Activated naive CD4-positive, alpha-beta T cell treated with anti-CD3 and anti-CD28 coated beads, Interleukin-2, amount 50 U/mL, for 24 hours (primary cell): ENCODE results near the gene TMEM240.

Experiments used
- H3K27ac Mint-ChIP-seq: one replicate; pipeline ENCODE4 v1.8.0; 2021; ENCODE audit warnings: mild to moderate bottlenecking, mixed read lengths
- H3K27me3 Mint-ChIP-seq: one replicate; pipeline ENCODE4 v1.8.0; 2021; ENCODE audit warnings: mixed read lengths
- H3K36me3 Mint-ChIP-seq: one replicate; pipeline ENCODE4 v1.8.0; 2021; ENCODE audit warnings: mixed read lengths
- H3K4me1 Mint-ChIP-seq: one replicate; pipeline ENCODE4 v1.8.0; 2021; ENCODE audit warnings: mixed read lengths
- H3K4me3 Mint-ChIP-seq: one replicate; pipeline ENCODE4 v1.8.0; 2021; ENCODE audit warnings: mild to moderate bottlenecking, mixed read lengths
- H3K9me3 Mint-ChIP-seq: one replicate; pipeline ENCODE4 v1.8.0; 2021; ENCODE audit warnings: mixed read lengths

The TMEM240 gene

DNA sequence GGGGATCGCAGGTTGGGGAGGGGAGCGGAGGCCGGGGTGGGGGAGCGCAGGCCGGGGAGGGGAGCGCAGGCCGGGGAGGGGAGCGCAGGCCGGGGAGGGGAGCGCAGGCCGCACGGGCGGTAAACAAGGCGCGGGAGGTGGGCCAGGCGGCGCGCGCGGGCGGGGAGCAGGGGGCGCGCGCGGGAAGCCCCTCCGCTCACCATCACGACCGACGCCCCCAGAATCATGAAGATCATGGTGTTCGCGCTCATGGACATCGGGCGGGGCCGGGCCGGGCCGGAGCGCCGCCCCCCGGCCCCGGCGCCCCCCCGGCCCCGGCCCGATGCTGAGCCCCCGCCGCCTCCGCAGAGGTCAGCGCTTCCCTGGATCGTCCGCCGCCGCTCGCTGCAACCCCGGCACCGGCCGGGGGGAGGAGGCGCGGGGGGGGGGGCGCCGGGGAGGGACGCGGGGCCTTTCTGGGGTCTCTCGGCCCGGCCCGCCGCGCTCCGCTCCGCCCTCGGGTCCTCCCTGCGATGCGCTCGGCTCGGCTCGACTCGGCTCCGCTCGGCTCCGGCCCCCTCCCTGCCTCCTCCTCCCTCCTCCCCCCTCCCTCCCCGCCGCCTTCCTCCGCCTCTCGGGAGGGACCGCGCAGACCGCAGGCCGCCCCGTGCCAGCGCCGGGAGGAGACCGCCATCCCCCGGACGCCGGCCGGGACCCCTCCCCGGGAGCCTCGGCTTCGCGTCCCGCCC is at the start of gene TMEM240:
Gene TMEM240, minus strand, starts transcription at position 535 of the 728 bp plus-strand sequence. Its CDS starts 278 bp downstream, at position 257.
- Mint-ChIP-seq H3K4me3 (peak within 1 kb of the TSS; percentile 42), H3K4me1 (peaks cover 4% of the 10 kb centered on the region), H3K27ac (no peak within 1 kb of the TSS), H3K27me3 (no peaks in the 10 kb centered on the region), H3K9me3 (no peaks in the 10 kb centered on the region), H3K36me3 (no peaks in the 10 kb centered on the region)

DNA sequence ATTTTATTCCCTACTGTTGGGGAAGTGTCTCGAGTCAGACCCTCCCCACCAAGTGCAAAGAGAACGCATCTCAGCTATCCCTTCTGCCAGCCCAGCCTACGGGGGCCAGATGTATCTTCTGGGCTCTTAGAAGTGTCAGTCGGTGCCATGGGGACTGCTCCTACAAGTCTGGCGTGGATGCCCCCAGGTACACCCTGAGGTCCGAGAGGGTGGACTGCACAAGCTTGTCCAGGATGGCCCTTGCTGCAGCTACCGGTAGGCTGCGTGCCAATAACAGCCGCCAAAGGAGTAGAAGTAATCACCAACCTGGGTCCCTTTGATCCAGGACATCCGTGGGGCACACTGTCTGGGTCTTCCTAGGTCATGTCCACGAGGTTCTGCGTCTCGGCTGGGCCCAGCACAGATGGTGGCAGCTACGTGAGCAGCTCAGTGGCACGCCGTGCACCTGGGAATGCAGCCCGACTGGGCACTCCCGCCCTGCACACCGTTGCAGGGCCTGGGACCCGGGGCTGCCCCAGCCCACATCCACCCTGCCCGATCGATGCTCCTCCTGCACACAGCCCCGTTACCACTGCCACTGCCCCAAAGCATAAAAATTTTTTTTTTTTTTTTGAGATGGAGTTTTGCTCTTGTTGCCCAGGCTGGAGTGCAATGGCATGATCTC is 43.1 kb upstream of the TMEM240 start:
- Mint-ChIP-seq H3K4me3 (no peak overlapping the region), H3K36me3 (no peaks in the 10 kb centered on the region), H3K27ac (no peak overlapping the region), H3K27me3 (peaks cover 1% of the 10 kb centered on the region), H3K9me3 (no peaks in the 10 kb centered on the region), H3K4me1 (no peaks in the 10 kb centered on the region)

DNA sequence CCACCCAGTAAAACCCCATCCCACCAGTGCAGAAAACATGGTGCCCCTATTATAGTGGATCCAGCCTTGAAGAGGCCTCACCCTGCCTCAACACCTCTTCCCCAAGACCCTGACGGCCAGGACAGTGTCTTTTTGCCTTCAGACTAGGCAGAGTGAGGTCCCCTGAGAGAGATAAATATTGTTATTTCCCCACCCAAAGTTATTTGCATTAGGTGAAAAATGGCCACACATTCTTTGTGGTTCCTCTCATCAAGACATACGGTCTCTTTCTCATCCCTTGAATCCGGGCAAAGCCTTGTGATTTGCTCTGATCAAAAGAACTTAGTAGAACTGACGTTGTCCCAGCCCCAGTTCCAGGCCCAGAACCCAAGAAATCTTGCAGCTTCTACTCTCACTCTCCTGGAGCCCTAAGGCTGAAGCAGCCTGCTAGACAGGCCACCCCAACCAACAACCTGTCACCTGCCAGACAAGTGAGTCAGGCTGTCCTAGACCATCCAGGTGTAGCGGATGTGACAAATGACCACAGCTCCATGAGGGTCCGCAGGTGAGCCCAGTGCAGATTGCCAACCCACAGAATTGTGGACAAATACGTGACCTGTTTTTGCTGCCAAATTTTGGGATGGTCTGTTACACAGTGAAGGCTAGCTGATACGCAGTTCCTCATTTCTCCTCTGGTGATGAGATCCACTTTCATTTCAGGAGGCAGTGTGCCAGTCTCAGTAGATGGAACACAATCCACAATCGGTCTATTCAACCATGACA is 42.3 kb upstream of the TMEM240 start:
- Mint-ChIP-seq H3K36me3 (no peaks in the 10 kb centered on the region), H3K4me3 (no peak overlapping the region), H3K4me1 (no peaks in the 10 kb centered on the region), H3K9me3 (no peaks in the 10 kb centered on the region), H3K27me3 (peaks cover 1% of the 10 kb centered on the region), H3K27ac (no peak overlapping the region)

DNA sequence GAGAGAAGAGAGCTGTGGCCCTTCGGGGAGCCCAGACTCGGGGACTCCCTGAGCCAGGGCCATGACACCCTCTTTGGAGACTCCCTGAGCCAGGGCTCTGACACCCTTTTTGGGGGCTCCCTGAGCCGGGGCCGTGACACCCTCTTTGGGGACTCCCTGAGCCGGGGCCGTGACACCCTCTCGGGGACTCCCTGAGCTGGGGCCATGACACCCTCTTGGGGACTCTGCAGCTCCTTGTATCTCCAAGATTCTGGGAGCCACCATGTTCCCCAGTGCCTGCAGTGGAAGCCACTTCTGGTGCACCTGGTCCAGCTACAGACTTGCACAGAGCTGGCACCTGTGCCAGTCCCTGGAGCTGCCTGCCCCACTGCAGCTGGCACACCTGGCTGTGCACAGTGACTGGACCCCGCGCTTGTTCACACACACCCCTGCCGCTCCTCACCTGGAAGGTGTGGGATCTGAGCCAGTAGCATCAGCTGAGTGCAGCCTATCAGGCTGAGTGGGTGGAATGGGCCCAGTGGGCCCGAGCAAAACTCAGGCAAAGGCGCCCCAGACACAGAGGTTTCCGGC is 38.0 kb upstream of the TMEM240 start:
- Mint-ChIP-seq H3K9me3 (no peaks in the 10 kb centered on the region), H3K4me1 (peaks cover 13% of the 10 kb centered on the region), H3K36me3 (peaks cover 2% of the 10 kb centered on the region), H3K27me3 (peaks cover 1% of the 10 kb centered on the region), H3K27ac (no peak overlapping the region), H3K4me3 (no peak overlapping the region)

DNA sequence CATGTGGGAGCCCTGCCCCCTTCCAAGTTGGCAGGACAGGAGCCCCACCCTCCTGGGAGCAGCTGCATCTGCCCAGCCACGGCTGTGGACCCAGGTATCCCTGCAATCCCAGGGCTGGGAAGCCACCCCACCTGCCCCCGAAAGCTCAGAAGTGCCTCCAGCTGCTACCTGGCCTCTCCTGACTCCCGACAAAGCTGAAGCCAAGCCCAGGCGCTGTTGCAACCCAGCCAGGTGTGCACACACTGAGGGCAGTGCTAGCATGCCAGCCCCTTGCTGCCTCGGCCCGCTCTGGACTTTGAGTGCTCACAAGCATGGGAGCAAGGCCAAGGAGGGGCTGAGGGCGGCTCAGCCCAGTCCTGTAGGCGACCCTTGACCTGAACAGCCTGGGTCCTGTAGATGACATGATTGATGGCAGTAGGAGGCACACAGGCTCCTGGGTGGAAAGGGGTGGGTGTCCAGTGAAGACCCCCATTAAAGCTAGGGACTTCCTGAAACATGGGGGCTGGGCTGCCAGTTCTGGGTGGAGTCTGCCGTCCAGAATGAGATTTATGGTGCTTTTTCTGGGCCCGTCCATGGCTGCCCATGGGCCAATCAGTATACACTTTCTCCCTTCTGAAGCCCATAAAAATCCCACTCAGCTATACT is 37.1 kb upstream of the TMEM240 start:
- H3K9me3 Mint-ChIP-seq, result no peaks in the 10 kb centered on the region
- no peak overlapping the region for H3K27ac Mint-ChIP-seq
- H3K27me3 Mint-ChIP-seq, result peaks cover 1% of the 10 kb centered on the region
- H3K4me1 Mint-ChIP-seq, result peaks cover 15% of the 10 kb centered on the region
- no peak overlapping the region for H3K4me3 Mint-ChIP-seq
- H3K36me3 Mint-ChIP-seq, result peaks cover 2% of the 10 kb centered on the region

DNA sequence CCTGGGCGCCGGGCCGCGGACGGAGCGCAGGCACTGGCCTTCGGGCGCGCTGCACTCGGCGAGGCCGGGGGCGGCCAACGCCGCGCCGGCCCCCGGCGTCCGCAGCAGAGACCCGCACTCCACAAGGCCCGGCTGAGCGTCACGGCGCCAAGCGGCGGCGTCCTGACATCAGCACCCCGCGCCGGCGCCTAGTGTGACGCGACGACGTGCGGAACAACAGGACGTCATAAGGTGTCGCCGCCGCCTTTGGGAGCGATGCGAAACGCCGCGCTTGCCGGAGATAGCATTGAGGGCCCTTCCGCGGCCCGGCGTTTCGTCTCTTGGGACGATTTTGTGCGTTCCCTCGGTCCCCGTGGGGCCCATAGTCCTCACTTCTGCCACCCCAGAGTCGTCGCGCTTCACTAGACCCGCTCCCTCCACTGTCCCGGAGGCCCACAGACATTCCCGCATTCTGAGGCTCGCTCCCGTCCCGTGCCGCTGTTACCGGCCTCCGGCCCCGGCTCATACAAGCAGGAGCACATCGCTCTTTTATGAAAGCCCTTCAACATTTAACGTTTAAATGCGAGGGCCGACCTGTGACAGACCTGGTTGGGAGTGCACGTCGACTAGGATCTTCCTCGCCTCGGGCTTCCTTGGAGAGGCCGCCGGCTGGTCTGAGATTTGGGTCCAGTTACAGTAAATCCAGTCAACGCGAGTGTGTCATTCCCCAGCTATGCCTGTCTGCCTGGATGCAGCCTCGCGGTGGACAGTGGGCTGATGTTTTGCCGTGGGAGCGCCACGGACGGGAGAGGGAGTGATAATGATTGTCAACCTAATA is 34.5 kb upstream of the TMEM240 start, which contains the start of gene SSU72:
Gene SSU72, minus strand, starts transcription at position 143 of the 817 bp plus-strand sequence. CDS start 306 bp downstream, outside the sequence.
- peak within 1 kb of the TSS; percentile 100 for H3K27ac Mint-ChIP-seq
- no peaks in the 10 kb centered on the region for H3K9me3 Mint-ChIP-seq
- H3K27me3 Mint-ChIP-seq, result no peaks in the 10 kb centered on the region
- peaks cover 5% of the 10 kb centered on the region for H3K36me3 Mint-ChIP-seq
- H3K4me1 Mint-ChIP-seq, result peaks cover 28% of the 10 kb centered on the region
- peak within 1 kb of the TSS; percentile 99 for H3K4me3 Mint-ChIP-seq

DNA sequence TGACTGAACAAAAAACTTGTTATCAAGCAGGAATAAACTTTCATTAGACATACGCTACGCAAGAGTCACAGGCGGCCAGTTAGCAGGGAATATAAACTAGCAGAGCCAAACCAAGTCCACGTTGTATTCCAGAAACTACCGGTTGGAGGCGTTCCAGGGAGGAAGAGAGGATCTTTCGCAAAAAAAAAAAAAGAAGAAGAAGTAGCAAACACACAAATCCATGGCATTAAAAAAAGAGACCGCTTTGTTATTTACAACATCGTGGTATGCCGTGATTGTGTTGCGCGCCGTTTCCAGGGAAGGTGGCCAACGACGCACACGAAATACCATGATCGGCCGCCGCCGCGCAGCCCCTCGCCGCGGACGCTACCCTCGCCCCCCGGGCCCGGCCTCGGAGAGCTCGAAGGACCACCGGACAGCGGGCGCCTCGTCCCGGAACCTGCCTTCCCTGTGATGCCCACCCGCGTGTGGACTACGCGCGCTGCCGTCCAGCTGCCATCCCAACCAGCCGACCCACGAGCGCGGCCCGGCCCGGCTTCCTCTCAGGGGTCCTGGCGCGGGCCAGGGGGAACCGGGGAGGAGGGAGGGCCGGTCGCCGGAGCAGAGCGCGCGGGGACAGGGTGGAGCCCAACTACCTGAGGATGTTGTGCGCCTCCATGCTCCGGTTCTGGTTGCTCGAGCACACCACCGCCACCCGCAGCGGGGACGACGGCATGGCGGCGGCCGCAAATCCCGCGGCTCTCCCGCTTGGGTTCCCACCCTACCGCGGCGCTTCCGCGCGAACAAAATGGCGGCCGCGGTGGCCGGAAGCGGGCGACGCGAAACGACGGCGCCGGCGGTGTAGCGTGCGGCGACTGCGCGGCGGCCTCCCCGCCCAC is 33.7 kb upstream of the TMEM240 start:
- peaks cover 36% of the 10 kb centered on the region for H3K4me1 Mint-ChIP-seq
- no peaks in the 10 kb centered on the region for H3K27me3 Mint-ChIP-seq
- H3K4me3 Mint-ChIP-seq, result peak overlapping the region; percentile 99
- H3K27ac Mint-ChIP-seq, result peak overlapping the region; percentile 100
- peaks cover 5% of the 10 kb centered on the region for H3K36me3 Mint-ChIP-seq
- H3K9me3 Mint-ChIP-seq, result no peaks in the 10 kb centered on the region

DNA sequence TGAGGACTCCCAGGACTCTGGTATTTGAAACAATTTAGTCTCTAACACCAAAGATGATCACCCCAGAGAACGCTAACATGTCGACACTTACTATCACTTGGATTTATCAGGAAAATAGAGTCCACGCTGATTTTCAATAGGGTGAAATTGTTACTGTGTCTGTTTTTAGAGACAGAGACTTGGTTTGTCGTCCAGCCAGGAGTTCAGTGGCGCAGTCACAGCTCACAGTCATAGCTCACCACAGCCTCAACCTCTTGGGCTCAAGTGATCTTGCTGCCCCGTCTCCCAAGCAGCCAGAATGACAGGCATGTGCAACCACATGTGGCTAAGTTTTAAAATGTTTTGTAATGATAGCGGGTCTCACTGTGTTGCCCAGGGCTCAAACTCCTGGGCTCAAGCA is 28.9 kb upstream of the TMEM240 start:
- Mint-ChIP-seq H3K27me3 (no peaks in the 10 kb centered on the region), H3K27ac (no peak overlapping the region), H3K4me1 (peaks cover 44% of the 10 kb centered on the region), H3K36me3 (peaks cover 9% of the 10 kb centered on the region), H3K9me3 (no peaks in the 10 kb centered on the region), H3K4me3 (no peak overlapping the region)

DNA sequence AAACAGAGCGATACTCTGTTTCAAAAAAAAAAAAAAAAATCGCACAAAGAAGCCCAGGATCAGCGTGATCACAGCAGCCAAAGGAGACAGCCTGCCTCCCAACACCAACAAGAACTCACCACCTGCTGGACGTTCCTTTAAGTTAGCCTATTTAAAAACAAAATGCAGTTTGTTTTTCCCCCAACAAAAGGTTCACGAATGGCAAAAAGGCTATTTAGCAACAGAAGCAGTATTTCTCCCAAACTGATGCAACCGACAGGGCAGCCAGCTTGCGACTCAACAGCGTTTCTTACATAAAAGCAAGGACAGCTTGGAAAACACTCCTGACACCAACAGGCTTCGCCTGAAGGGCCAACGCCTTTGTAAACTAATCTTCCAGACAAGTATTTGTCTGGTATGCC is 27.5 kb upstream of the TMEM240 start:
- Mint-ChIP-seq H3K4me1 (peaks cover 43% of the 10 kb centered on the region), H3K9me3 (no peaks in the 10 kb centered on the region), H3K36me3 (peaks cover 12% of the 10 kb centered on the region), H3K4me3 (no peak overlapping the region), H3K27me3 (no peaks in the 10 kb centered on the region), H3K27ac (no peak overlapping the region)

DNA sequence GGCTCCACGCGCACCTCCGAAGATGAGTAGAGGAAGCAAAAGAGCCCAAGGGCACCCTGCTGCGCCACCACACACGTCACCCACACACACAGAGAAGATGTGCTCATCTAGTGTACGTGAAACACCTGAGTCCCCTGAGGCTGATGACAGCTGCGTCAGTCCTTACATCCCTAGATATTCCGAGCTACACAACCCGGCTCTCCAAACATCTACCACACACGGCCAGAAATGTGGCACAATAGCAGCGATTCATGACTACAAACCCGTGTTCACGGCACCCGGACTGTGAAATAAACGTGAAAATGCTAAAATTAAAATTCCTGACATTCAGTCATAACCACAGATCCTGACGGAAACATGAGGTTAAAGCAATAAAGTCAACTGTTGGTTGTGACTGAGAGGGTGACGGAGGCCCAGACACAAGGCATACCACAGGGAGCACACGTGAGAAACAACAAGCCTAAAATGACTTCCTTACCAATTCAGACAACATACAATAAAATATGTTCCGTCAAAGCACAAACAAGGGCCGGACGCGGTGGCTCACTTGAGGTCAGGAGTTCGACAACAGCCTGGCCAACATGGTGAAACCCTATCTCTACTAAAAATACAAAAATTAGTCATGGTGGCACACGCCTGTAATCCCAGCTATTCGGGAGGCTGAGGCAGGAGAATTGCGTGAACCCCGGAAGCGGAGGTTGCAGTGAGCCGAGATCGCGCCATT is 26.9 kb upstream of the TMEM240 start:
- peak overlapping the region; percentile 49 for H3K4me3 Mint-ChIP-seq
- peak overlapping the region; percentile 17 for H3K27ac Mint-ChIP-seq
- H3K36me3 Mint-ChIP-seq, result peaks cover 12% of the 10 kb centered on the region
- peaks cover 43% of the 10 kb centered on the region for H3K4me1 Mint-ChIP-seq
- H3K27me3 Mint-ChIP-seq, result no peaks in the 10 kb centered on the region
- no peaks in the 10 kb centered on the region for H3K9me3 Mint-ChIP-seq

DNA sequence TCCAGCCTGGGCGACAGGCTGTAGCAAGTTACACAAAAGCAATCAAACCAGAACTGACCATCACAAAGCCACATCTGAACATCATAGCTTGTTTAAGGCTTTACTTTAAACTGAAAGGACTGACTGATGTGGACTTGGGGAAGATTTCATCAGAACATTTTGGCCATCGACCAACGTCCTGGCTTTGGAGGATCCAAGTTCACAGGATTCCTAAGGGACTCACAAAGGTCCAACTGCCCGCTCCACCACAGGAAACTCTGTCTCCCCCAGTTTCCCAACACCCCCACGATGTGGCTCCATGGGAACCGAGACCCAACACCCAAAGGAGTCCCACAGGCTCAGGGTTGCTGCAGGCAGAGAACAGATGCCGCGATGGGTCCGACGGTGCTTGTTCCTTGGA is 24.9 kb upstream of the TMEM240 start:
- peaks cover 9% of the 10 kb centered on the region for H3K36me3 Mint-ChIP-seq
- H3K4me1 Mint-ChIP-seq, result peaks cover 35% of the 10 kb centered on the region
- H3K27me3 Mint-ChIP-seq, result no peaks in the 10 kb centered on the region
- no peak overlapping the region for H3K4me3 Mint-ChIP-seq
- H3K27ac Mint-ChIP-seq, result no peak overlapping the region
- no peaks in the 10 kb centered on the region for H3K9me3 Mint-ChIP-seq

DNA sequence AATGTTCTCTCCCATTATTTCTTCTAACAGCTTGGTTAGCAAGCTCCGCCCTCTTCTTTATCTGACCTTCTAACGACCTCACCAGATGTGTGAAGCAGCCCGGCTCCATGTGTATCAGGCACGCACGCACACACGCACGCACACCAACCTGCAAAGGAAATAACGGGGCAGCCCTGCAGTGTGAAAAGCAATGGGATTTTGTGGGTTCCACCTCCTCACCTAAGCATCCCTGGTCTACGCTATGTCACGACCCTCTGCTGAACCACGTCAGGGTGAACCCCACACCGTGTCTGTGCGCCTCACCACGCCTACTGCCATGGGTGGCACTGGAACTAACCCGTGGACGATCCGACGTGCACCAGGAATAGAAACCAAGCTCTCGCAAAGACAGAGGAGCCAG is 23.8 kb upstream of the TMEM240 start:
- Mint-ChIP-seq H3K4me1 (peaks cover 24% of the 10 kb centered on the region), H3K9me3 (no peaks in the 10 kb centered on the region), H3K27me3 (no peaks in the 10 kb centered on the region), H3K27ac (no peak overlapping the region), H3K36me3 (peaks cover 9% of the 10 kb centered on the region), H3K4me3 (no peak overlapping the region)

DNA sequence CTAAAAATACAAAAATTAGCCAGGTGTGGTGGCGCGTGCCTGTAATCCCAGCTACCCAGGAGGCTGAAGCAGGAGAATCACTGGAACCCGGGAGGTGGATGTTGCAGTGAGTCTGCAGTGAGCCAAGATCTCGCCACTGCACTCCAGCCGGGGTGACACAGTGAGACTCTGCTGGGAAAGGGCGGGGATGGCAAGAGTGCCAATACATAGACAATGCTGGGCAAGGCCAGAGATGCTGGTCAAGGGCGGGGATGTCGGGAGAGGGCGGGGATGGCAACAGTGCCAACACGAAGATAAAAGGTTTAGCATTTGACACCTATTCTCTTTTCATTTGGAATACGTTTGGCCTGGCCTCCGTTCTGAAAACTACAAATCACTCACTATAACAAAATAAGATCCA is 23.3 kb upstream of the TMEM240 start:
- H3K4me1 Mint-ChIP-seq, result peaks cover 23% of the 10 kb centered on the region
- no peaks in the 10 kb centered on the region for H3K9me3 Mint-ChIP-seq
- no peak overlapping the region for H3K4me3 Mint-ChIP-seq
- H3K36me3 Mint-ChIP-seq, result peaks cover 9% of the 10 kb centered on the region
- H3K27me3 Mint-ChIP-seq, result no peaks in the 10 kb centered on the region
- H3K27ac Mint-ChIP-seq, result no peak overlapping the region
